Neural cell (in vitro differentiated cells): ENCODE data around the gene VDAC1. TPM values are rescaled to one million over a fixed set of nuclear protein-coding genes. Genes with fewer than 3 reads are reported as not detected.

Source experiments
- H2AFZ ChIP-seq: fragments of 200-600, 300-800 bp; sonication (generic), shearing (Covaris generic); 2 replicates; pipeline ENCODE4 v1.6.0; 2014; ENCODE audit warnings: low read depth, mild to moderate bottlenecking, antibody characterized with exemption, low read length, moderate library complexity
- H3F3A ChIP-seq: fragments of 200-600 bp; shearing (Covaris generic); 2 replicates; pipeline ENCODE4 v1.6.1; 2016; ENCODE audit warnings: mild to moderate bottlenecking, moderate library complexity, mixed read lengths, antibody characterized with exemption, low read length; ENCODE audit not compliant: insufficient read depth, poor library complexity, severe bottlenecking
- H3K27ac ChIP-seq: fragments of 200-600, 300-800 bp; sonication (generic), shearing (Covaris generic); 2 replicates; pipeline ENCODE4 v1.5.1; 2014; ENCODE audit warnings: mild to moderate bottlenecking, low read length, moderate library complexity
- H3K27me3 ChIP-seq: fragments of 300-800, 200-600 bp; sonication (generic), shearing (Covaris generic); 2 replicates; pipeline ENCODE4 v1.6.0; 2014; ENCODE audit warnings: mild to moderate bottlenecking, low read depth, low read length, moderate library complexity; ENCODE audit not compliant: insufficient read depth
- H3K36me3 ChIP-seq: fragments of 300-800, 200-600 bp; sonication (generic), shearing (Covaris generic); 2 replicates; pipeline ENCODE4 v1.5.1; 2014; ENCODE audit warnings: mild to moderate bottlenecking, antibody characterized with exemption, low read length, moderate library complexity; ENCODE audit not compliant: insufficient read depth
- H3K4me2 ChIP-seq: fragments of 300-800, 200-600 bp; sonication (generic), shearing (Covaris generic); 2 replicates; pipeline ENCODE4 v1.6.0; 2014; ENCODE audit warnings: mild to moderate bottlenecking, low read length
- H3K4me3 ChIP-seq: fragments of 300-800, 200-600 bp; sonication (generic), shearing (Covaris generic); 2 replicates; pipeline ENCODE4 v1.5.1; 2014; ENCODE audit warnings: mild to moderate bottlenecking, low read length, moderate library complexity
- H3K79me2 ChIP-seq: fragments of 200-600 bp; shearing (Covaris generic); replicated peaks from 2 replicates; pipeline ENCODE4 v1.6.0; 2014; ENCODE audit warnings: mild to moderate bottlenecking, low read length, moderate library complexity; ENCODE audit not compliant: insufficient read depth
- H3K9ac ChIP-seq: fragments of 300-800, 200-600 bp; sonication (generic), shearing (Covaris generic); 2 replicates; pipeline ENCODE4 v1.6.1; 2016; ENCODE audit warnings: mild to moderate bottlenecking, low read length, mixed read lengths
- H3K9me2 ChIP-seq: fragments of 200-600 bp; shearing (Covaris generic); 2 replicates; pipeline ENCODE4 v1.6.1; 2016; ENCODE audit warnings: mild to moderate bottlenecking, low read length, mixed read lengths; ENCODE audit not compliant: insufficient read depth
- H3K9me3 ChIP-seq: fragments of 200-600, 300-800 bp; sonication (generic), shearing (Covaris generic); 2 replicates; pipeline ENCODE4 v1.6.1; 2016; ENCODE audit warnings: mild to moderate bottlenecking, mixed run types, low read length, moderate library complexity, mixed read lengths
- H4K20me1 ChIP-seq: fragments of 200-600 bp; shearing (Covaris generic); 2 replicates; pipeline ENCODE4 v1.6.1; 2016; ENCODE audit warnings: mild to moderate bottlenecking, mixed run types; ENCODE audit not compliant: insufficient read depth
- EP300 ChIP-seq: fragments of 450-650 bp; conservative IDR thresholded peaks from 2 replicates; pipeline ENCODE4 v1.6.1; 2014; ENCODE audit warnings: antibody characterized with exemption, mild to moderate bottlenecking, moderate library complexity; ENCODE audit not compliant: poor library complexity, severe bottlenecking
- EZH2 ChIP-seq: fragments of 200-600, 300-800 bp; shearing (Covaris generic), sonication (generic); IDR thresholded peaks from 2 replicates; pipeline ENCODE4 v1.6.1; 2014; ENCODE audit warnings: antibody characterized with exemption, low read length, borderline replicate concordance, mild to moderate bottlenecking; ENCODE audit not compliant: insufficient read depth, poor library complexity, severe bottlenecking
- MXI1 ChIP-seq: fragments of 450-650 bp; conservative IDR thresholded peaks from 2 replicates; pipeline ENCODE4 v1.6.1; 2014; ENCODE audit warnings: antibody characterized with exemption, mild to moderate bottlenecking; ENCODE audit not compliant: poor library complexity, severe bottlenecking
- POLR2AphosphoS5 ChIP-seq: IDR thresholded peaks from 2 replicates; pipeline ENCODE4 v1.6.1; 2012
- RAD21 ChIP-seq: fragments of 450-650 bp; conservative IDR thresholded peaks from 2 replicates; pipeline ENCODE4 v1.6.1; 2014; ENCODE audit warnings: antibody characterized with exemption, mild to moderate bottlenecking, moderate library complexity
- SMC3 ChIP-seq: fragments of 450-650 bp; conservative IDR thresholded peaks from 2 replicates; pipeline ENCODE4 v1.6.1; 2014; ENCODE audit warnings: antibody characterized with exemption, mild to moderate bottlenecking, moderate library complexity; ENCODE audit not compliant: poor library complexity
- TAF1 ChIP-seq: IDR thresholded peaks from 2 replicates; pipeline ENCODE4 v1.6.1; 2012; ENCODE audit warnings: low read depth
- polyA plus RNA-seq: library from polyadenylated mRNA; depleted of rRNA; stranded (reverse); fragments of >200 nt; gene quantifications from 2 replicates; pipeline ENCODE4 v1.2.3, GENCODE V29; 2014
- TF ChIP-seq, protein P1 (sequence below): IDR thresholded peaks from 2 replicates; pipeline ENCODE4 v1.6.1; 2012; ENCODE audit warnings: borderline replicate concordance
- TF ChIP-seq, protein P2 (sequence below): fragments of 450-650 bp; IDR thresholded peaks from 2 replicates; pipeline ENCODE4 v1.5.1; 2014; ENCODE audit warnings: antibody characterized with exemption, mild to moderate bottlenecking, moderate library complexity; ENCODE audit not compliant: poor library complexity, severe bottlenecking

The VDAC1 gene
- polyA plus RNA-seq, 1 donor from 2014 or later, result 307 TPM

DNA sequence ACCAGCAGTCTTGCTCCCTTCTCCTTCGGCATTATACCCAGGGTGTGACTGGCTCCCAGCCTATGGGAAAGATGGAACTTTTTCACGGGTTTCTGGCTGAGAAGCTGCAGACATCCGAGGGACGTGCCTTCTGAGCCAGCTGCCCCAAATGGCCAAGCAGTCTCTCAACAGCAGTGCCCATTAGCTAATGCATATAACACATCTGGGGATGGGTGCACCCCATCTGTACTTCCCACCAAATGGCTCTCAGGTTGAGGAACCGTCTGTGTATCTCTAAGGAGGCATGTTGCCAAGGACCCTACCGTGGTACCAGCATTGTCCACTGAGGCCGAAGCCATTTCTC, 61.3 kb downstream of the VDAC1 start:
- Histone ChIP-seq H3K27ac (no peak overlapping the region), H3K9me3 (no peaks in the 10 kb centered on the region), H4K20me1 (no peaks in the 10 kb centered on the region), H2AFZ (no peak overlapping the region), H3K36me3 (no peaks in the 10 kb centered on the region), H3K79me2 (no peaks in the 10 kb centered on the region), H3K9ac (no peak overlapping the region), H3K9me2 (no peaks in the 10 kb centered on the region), H3K27me3 (no peaks in the 10 kb centered on the region), H3K4me2 (no peak overlapping the region), H3F3A (no peaks in the 10 kb centered on the region), H3K4me3 (no peak overlapping the region)
- TF ChIP-seq, protein P1, sequence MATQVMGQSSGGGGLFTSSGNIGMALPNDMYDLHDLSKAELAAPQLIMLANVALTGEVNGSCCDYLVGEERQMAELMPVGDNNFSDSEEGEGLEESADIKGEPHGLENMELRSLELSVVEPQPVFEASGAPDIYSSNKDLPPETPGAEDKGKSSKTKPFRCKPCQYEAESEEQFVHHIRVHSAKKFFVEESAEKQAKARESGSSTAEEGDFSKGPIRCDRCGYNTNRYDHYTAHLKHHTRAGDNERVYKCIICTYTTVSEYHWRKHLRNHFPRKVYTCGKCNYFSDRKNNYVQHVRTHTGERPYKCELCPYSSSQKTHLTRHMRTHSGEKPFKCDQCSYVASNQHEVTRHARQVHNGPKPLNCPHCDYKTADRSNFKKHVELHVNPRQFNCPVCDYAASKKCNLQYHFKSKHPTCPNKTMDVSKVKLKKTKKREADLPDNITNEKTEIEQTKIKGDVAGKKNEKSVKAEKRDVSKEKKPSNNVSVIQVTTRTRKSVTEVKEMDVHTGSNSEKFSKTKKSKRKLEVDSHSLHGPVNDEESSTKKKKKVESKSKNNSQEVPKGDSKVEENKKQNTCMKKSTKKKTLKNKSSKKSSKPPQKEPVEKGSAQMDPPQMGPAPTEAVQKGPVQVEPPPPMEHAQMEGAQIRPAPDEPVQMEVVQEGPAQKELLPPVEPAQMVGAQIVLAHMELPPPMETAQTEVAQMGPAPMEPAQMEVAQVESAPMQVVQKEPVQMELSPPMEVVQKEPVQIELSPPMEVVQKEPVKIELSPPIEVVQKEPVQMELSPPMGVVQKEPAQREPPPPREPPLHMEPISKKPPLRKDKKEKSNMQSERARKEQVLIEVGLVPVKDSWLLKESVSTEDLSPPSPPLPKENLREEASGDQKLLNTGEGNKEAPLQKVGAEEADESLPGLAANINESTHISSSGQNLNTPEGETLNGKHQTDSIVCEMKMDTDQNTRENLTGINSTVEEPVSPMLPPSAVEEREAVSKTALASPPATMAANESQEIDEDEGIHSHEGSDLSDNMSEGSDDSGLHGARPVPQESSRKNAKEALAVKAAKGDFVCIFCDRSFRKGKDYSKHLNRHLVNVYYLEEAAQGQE, result no peak
- no peak for TF ChIP-seq TAF1
- TF ChIP-seq EP300, result no peak
- TF ChIP-seq POLR2AphosphoS5, result no peak
- TF ChIP-seq, protein P2, sequence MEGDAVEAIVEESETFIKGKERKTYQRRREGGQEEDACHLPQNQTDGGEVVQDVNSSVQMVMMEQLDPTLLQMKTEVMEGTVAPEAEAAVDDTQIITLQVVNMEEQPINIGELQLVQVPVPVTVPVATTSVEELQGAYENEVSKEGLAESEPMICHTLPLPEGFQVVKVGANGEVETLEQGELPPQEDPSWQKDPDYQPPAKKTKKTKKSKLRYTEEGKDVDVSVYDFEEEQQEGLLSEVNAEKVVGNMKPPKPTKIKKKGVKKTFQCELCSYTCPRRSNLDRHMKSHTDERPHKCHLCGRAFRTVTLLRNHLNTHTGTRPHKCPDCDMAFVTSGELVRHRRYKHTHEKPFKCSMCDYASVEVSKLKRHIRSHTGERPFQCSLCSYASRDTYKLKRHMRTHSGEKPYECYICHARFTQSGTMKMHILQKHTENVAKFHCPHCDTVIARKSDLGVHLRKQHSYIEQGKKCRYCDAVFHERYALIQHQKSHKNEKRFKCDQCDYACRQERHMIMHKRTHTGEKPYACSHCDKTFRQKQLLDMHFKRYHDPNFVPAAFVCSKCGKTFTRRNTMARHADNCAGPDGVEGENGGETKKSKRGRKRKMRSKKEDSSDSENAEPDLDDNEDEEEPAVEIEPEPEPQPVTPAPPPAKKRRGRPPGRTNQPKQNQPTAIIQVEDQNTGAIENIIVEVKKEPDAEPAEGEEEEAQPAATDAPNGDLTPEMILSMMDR, result no peak
- no peak for TF ChIP-seq MXI1
- TF ChIP-seq EZH2, result no peak
- no peak for TF ChIP-seq SMC3
- TF ChIP-seq RAD21, result no peak

DNA sequence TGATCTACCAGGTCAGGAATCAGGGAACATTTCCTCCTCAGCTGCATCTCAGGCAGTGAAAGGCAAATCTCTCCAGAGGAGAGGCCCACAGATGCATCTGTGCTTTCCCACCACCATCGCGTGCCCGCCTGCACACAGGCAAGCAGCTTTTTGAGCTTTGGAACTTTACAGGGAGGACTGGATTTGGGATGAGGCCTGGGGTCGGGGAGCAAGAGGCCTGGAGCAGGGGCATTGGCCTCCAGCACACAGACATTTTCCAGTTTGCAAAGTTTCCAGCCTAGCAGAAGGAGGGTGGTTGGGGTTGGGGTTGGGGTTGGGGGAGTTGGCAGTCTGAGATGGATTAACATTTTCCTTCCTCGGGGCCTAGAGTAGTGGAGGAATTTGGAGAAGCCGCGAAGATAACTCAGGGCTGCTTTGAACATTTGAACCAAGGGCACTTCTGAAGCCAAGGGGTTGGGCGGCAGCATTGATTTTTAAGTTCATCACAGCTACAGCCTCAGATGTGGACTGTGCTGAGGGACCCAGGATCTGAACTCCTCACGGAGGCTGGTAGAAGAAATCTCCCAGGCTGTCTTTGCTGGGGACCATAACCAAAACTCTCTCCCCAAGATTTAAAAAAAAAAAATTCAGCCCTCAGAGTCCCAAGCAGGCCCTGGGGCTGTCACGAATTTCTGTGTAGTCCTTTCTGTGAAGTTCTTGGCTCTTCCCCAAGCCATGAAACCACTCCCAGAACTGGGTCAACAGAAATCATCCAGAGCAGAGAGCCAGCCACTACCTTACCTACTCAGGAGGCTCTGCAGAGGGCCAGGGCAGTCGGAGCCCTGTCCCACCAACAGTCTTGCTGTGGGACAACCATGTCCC, 61.9 kb downstream of the VDAC1 start:
- Histone ChIP-seq H3K27ac (no peak overlapping the region), H3K36me3 (no peaks in the 10 kb centered on the region), H3K27me3 (no peaks in the 10 kb centered on the region), H3K79me2 (no peaks in the 10 kb centered on the region), H2AFZ (no peak overlapping the region), H3K9me2 (no peaks in the 10 kb centered on the region), H3K4me2 (no peak overlapping the region), H3K9ac (no peak overlapping the region), H3K4me3 (no peak overlapping the region), H3K9me3 (no peaks in the 10 kb centered on the region), H4K20me1 (no peaks in the 10 kb centered on the region), H3F3A (no peaks in the 10 kb centered on the region)
- TF ChIP-seq, protein P2, result no peak
- TF ChIP-seq EP300 (no peak), RAD21 (no peak), TAF1 (no peak), EZH2 (no peak), POLR2AphosphoS5 (no peak)
- TF ChIP-seq, protein P1, result no peak
